ENCODE measurements around the gene NTHL1.

GRCh38 chr16:2036200-2036966, 11.3 kb downstream of the NTHL1 start:
- TF ChIP-seq, protein P1, sequence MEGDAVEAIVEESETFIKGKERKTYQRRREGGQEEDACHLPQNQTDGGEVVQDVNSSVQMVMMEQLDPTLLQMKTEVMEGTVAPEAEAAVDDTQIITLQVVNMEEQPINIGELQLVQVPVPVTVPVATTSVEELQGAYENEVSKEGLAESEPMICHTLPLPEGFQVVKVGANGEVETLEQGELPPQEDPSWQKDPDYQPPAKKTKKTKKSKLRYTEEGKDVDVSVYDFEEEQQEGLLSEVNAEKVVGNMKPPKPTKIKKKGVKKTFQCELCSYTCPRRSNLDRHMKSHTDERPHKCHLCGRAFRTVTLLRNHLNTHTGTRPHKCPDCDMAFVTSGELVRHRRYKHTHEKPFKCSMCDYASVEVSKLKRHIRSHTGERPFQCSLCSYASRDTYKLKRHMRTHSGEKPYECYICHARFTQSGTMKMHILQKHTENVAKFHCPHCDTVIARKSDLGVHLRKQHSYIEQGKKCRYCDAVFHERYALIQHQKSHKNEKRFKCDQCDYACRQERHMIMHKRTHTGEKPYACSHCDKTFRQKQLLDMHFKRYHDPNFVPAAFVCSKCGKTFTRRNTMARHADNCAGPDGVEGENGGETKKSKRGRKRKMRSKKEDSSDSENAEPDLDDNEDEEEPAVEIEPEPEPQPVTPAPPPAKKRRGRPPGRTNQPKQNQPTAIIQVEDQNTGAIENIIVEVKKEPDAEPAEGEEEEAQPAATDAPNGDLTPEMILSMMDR (conservative IDR thresholded peaks at IDR 0.05; ENCODE audit: low read depth, low read length): no peak
- no peak for TF ChIP-seq EZH2 (IDR thresholded peaks at IDR 0.05; ENCODE audit: borderline replicate concordance, low read depth, low read length, poor library complexity, severe bottlenecking)
